ENCODE results near the gene DENND1A. TPM values are rescaled to one million over a fixed set of nuclear protein-coding genes. Genes with fewer than 3 reads are reported as not detected.

Gene DENND1A
- total and polyA plus RNA-seq, 2 of the 13 experiments (the other 11 are each of a cell fraction or from before 2014, with no cell fraction given) = 14.8 to 30.1 TPM

DNA sequence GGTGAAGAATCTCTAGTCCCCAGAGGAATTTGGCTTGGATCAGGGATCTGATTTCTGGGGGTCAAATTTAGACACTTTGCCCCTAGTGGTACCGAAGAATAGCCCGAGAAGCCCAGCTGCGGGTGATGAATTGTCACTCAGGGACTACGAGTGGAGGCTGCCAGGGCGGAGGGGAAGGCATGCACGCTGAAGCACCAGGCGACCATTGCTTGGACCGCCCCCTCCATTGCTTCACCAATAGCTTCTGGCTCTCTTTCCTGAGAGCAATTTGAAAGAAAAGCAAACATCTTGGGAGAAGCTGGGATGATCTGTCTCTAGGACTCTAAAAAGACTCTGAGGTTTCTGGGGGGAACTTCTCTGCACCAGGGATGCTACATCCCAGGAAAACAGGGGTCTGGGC lies 436.3 kb downstream of the DENND1A start:
- Histone ChIP-seq H3K27ac (ENCODE audit: extremely low read length, insufficient read depth, low read length) (no peak overlapping the region), H3K4me1 (ENCODE audit: insufficient read depth, low read length) (no peaks in the 10 kb centered on the region), H3K4me3 (replicated peaks in 1 of 3; ENCODE audit: insufficient read depth in 1 of 3, low read depth in 2 of 3, low read length in 3 of 3) (no peak overlapping the region), H3K27me3 (ENCODE audit: control insufficient read depth in 1 of 2, insufficient read depth in 2 of 2, low read length in 2 of 2) (no peaks in the 10 kb centered on the region), H4K20me1 (ENCODE audit: insufficient read depth, low read length) (no peaks in the 10 kb centered on the region), H3K4me2 (ENCODE audit: low read depth, low read length) (no peak overlapping the region), H2AFZ (ENCODE audit: low read length) (no peak overlapping the region), H3K9ac (ENCODE audit: insufficient read depth, low read depth, low read length) (no peak overlapping the region), H3K9me3 (ENCODE audit: low read length) (no peaks in the 10 kb centered on the region), H3K79me2 (ENCODE audit: insufficient read depth, low read length) (no peaks in the 10 kb centered on the region), H3K36me3 (replicated peaks in 1 of 2; ENCODE audit: control insufficient read depth in 1 of 2, insufficient read depth in 2 of 2, low read length in 2 of 2) (peaks cover 2 to 6% of the 10 kb centered on the region in 2 experiments; a peak in 2 of 5 replicates)
- in situ Hi-C loops (cut with HindIII; ENCODE audit: extremely low pct_ligation_motif_present, low pct_unique_long_range_greater_than_20kb) (no loop called here), intact Hi-C loops (cut with micrococcal nuclease; ENCODE audit: unreplicated experiment) (no loop called here)
- TF ChIP-seq ZNF557 (CRISPR knock-in tag; IDR thresholded peaks at IDR 0.05) (no peak), SSRP1 (CRISPR knock-in tag; IDR thresholded peaks at IDR 0.05) (no peak), FLYWCH1 (CRISPR knock-in tag; IDR thresholded peaks at IDR 0.05) (no peak)
- FAIRE-seq (no peak), ATAC-seq (no peak), DNase-seq (ENCODE audit: low spot score) (no peak)
- no TSS peak for BruUV-seq (replicated peaks)
- 95% methylated on average over 8 of the region's 8 CpGs for WGBS (ENCODE audit: low lambda C conversion rate)
- ChIA-PET CTCF (ENCODE audit: low intra/inter-chr PET ratio, low total read pairs) (no interaction called here), POLR2A (no interaction called here)

DNA sequence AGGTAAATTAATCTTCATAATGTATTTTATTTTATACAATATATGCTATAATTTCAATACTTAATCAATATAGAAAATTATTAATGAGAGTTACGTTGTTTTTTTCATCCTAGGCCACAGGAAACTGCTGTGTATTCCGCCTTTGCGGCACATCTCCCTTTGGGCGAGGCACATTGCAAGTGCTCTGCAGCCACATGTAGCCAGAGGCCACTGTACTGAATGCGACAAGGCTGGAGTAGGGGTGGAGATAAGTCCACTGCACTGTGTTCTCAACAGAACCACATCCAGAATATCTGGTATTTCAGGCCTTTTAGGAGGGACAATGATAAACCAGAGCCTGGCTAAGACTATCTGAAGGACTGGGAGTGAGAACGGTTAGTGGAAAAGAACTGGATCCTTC lies 439.2 kb downstream of the DENND1A start:
- TF ChIP-seq AKAP8 (CRISPR knock-in tag; IDR thresholded peaks at IDR 0.05) = no peak
- Histone ChIP-seq H3K27me3 (ENCODE audit: control insufficient read depth in 1 of 2, insufficient read depth in 2 of 2, low read length in 2 of 2) (no peaks in the 10 kb centered on the region), H4K20me1 (ENCODE audit: insufficient read depth, low read length) (no peaks in the 10 kb centered on the region), H3K36me3 (replicated peaks in 1 of 2; ENCODE audit: control insufficient read depth in 1 of 2, insufficient read depth in 2 of 2, low read length in 2 of 2) (peaks cover 2 to 6% of the 10 kb centered on the region in 2 experiments; a peak in 2 of 5 replicates), H3K9me3 (ENCODE audit: low read length) (no peaks in the 10 kb centered on the region), H3K4me2 (ENCODE audit: low read depth, low read length) (no peak overlapping the region), H3K4me3 (replicated peaks in 1 of 3; ENCODE audit: insufficient read depth in 1 of 3, low read depth in 2 of 3, low read length in 3 of 3) (no peak overlapping the region), H2AFZ (ENCODE audit: low read length) (no peak overlapping the region), H3K9ac (ENCODE audit: insufficient read depth, low read depth, low read length) (no peak overlapping the region), H3K4me1 (ENCODE audit: insufficient read depth, low read length) (peaks cover 9% of the 10 kb centered on the region), H3K27ac (ENCODE audit: extremely low read length, insufficient read depth, low read length) (no peak overlapping the region), H3K79me2 (ENCODE audit: insufficient read depth, low read length) (no peaks in the 10 kb centered on the region)
- DNase-seq (ENCODE audit: low spot score) = no peak
- 97% methylated on average over 6 of the region's 6 CpGs for WGBS (ENCODE audit: low lambda C conversion rate)
- POLR2A ChIA-PET = no interaction called here
- no peak for FAIRE-seq
- no peak for ATAC-seq
- CTCF ChIA-PET (ENCODE audit: low intra/inter-chr PET ratio, low total read pairs) = no interaction called here
- in situ Hi-C loops (cut with HindIII; ENCODE audit: extremely low pct_ligation_motif_present, low pct_unique_long_range_greater_than_20kb) = no loop called here
- intact Hi-C loops (cut with micrococcal nuclease; ENCODE audit: unreplicated experiment) = no loop called here
- BruUV-seq (replicated peaks) = no TSS peak
